RPMI8226 (cell line): ENCODE data around the gene SLC1A7.
A peak's percentile ranks its signal among the peaks of the same experiment; 100 is the strongest.
"Not testable (repeated sequence)": the region's sequence is repeated elsewhere in the genome, so short reads cannot be mapped to it uniquely, and the experiment has no call there.

Source experiments
- DNase-seq: peaks from one replicate; pipeline ENCODE4 v3.0.0-alpha.2; 2015

SLC1A7 gene

GRCh38 chr1:53142226-53142853, at the start of gene SLC1A7:
Gene SLC1A7 (minus strand): TSS chr1:53142638. CDS start chr1:53142449, 189 bp downstream.
- DNase-seq, result no peak

DNA sequence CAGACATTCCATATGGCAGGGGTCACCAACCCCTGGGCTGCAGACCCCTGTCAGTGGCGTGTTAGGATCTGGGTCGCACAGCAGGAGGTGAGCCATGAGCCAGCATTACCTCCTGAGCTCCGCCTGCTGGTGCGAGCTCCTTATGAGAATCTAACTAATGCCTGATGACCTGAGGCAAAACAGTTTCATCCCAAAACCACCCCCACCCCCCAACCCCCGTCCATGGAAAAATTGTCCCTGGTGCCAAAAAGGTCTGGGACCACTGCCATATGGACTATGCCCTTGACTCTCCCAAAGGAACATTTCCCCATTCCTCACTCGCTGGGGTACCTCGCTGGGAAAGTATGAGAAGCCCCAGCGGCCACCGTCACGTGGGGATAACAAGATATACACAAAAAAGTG, 47.8 kb upstream of the SLC1A7 start:
- DNase-seq, result no peak

GRCh38 chr1:53189061-53189460, 46.6 kb upstream of the SLC1A7 start:
- no peak for DNase-seq

GRCh38 chr1:53188099-53188498, 45.7 kb upstream of the SLC1A7 start:
- no peak for DNase-seq

GRCh38 chr1:53187401-53187800, 45.0 kb upstream of the SLC1A7 start:
- no peak for DNase-seq

- DNase-seq, result no peak
Measured at GRCh38 chr1:53186533-53186932, 44.1 kb upstream of the SLC1A7 start.

GRCh38 chr1:53185955-53186297, 43.5 kb upstream of the SLC1A7 start:
- not testable (repeated sequence) for DNase-seq

DNA sequence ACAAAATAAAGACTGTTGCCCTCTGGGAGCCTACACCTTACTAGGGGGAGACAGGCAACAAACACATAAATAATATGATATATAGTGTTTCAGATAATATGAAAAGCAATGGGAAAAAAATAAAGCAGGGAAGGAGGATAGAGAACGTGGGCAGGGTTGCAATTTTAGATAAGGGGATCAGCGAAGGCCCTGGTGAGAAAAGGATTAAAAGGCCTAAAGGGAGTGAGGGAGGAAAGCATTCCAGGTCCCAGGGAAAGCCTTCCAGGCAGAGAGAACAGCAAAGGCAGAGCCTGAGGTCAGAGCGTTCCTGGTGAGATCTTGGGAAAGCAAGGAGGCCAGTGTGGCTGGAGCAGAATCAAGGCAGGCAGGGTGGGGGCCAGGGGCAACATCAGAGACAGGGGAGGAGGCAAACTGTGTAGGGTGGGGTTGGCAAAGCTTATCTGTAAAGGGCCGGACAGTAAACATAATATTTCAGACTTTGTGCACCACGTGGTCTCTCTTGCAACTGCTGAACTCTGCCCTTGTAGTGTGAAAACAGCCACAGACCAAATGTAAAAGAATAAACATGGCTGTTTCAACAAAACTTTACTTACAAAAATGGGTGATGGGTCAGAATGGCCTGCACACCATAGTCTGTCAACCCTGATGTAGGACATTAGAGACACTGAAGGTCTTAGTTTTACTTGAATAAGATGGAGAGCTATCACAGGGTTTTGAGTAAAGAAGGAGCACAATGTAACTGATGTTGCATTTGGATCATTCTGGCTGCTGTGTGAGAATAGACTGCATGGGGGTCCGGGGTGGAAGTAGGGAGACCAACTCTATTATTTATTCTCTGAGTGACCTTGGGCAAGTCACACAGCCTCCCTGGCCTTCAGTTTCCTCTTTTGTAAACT, 40.9 kb upstream of the SLC1A7 start:
- DNase-seq, result no peak

DNA sequence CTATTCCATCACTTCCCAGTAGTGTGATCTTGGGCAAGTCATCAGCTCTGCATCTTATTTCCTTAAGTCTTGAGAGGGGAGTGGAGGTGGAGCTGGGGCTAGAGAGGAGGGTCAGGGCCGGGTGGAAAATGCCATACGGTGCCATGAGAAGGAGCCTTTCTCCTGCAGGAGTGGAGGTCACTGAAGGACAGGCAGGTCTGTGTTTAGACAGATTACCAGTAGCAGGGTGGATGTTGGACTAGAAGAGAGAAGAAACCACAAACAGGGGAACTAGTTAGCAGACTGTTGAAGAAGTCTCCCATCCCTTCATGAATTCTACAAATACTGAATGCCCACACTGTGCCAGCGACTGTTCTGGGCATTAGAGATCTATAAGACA, 40.3 kb upstream of the SLC1A7 start:
- DNase-seq, result no peak

DNA sequence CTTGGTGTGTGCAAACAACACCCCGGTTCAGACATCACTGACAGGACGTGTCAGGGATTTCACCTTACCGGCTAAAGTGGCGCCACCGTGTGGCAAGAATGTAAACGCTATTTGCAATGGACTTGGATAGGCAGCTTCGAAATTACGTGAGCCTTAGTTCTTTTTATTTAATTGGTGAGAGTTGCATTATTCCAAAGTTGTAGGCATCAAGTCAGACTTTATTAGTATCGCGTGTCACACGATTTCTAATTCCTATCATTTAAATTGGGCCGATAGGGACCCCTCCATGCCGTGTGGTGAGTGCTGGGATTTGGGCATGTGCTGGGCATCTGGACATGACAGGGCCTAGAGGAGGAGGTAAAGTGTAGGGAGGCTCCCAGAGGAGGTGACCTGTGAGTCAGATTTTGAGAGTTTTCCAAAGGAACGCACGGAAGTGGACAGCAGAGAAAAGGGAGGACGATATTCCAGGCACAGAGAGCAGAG, 39.7 kb upstream of the SLC1A7 start:
- DNase-seq, result peak; percentile 89

- no peak for DNase-seq
Measured at GRCh38 chr1:53180951-53181350, 38.5 kb upstream of the SLC1A7 start.

DNA sequence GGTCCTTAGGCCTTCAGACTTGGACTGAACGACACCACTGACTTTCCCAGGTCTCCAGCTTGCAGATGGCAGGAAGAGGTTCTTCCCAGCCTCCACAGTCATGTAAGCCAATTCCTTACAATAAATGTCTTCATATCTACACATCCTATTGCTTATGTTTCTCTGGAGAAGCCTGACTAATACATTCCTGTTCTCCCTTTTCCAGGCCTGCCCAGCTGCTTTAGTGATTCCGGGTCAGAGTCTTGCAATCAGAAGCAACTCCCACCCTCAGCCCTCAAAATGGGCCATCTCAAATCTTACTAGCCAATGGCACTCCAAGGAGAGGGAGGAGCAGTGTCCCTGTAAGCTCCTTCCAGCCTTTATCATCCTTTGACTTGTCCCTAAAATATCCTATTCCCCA, 37.8 kb upstream of the SLC1A7 start:
- DNase-seq, result no peak

GRCh38 chr1:53176452-53177208, 34.2 kb upstream of the SLC1A7 start:
- no peak for DNase-seq

GRCh38 chr1:53174971-53175913, 32.8 kb upstream of the SLC1A7 start:
- no peak for DNase-seq

- DNase-seq, result peak; percentile 49
Measured at GRCh38 chr1:53172426-53173128, 30.1 kb upstream of the SLC1A7 start.

DNA sequence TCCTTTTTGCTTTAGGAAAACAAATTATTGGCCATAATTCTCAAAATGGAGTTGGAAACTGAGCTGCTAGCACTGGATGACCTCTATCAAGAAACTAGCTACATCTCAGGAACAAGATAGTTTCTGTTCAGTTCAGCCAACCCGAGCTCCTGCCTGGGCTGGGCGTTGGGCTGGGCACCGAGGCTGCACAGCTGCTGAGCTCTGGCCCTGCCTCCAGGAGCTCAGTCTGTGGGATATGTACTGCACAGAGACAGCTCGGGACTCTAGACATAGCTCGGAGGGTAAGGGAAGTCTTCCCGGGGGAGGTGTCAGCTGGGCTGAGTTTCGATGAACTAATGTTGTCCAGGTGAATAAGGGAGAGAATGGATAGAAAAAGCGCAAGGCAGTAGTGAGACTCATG, 24.5 kb upstream of the SLC1A7 start:
- DNase-seq, result no peak

DNA sequence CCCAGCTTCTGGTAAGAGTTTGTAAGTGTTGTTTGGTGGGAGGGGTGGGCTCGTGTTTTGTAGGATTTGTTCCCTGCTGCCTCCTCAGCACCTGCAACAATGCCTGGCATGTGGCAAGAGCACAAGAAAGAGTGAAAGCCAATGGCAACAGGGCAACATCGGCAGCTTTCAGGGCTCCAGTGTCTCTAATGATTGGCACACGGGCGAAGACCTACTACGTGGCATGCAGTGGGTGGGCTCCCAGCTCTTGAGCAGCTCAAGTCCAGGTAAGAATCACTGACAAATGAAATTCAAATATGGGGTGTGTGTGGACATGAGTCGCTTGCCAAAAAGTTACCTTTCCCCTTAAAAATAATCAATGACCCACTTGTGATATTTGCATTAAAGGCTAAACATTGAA, 23.9 kb upstream of the SLC1A7 start:
- DNase-seq, result no peak

DNA sequence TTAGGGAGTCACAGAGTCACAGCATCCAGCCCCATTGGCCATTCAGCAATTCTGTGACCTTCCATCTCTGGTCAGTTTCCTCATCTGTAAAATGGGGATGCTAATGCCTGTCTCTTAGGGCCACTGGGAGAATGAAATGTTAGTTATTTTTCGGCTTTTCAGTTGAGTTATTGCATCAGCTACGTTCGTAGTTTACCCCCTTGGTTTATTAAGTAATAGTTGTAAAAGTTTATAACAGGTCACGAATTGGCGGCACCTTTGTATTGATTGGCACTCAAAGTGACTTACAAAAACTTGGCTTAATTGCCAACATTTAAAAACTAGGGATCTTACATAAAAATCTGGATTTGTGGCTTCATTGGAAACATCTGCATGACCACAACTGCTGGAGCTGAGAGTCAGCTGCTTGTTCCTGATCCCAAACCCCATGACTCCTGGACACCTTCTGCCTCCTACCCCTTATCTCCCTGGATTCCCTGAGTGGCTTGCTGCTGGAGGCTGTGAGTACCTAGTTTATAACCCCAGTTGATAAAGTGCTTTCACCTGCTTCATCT, 23.0 kb upstream of the SLC1A7 start:
- DNase-seq, result no peak

DNA sequence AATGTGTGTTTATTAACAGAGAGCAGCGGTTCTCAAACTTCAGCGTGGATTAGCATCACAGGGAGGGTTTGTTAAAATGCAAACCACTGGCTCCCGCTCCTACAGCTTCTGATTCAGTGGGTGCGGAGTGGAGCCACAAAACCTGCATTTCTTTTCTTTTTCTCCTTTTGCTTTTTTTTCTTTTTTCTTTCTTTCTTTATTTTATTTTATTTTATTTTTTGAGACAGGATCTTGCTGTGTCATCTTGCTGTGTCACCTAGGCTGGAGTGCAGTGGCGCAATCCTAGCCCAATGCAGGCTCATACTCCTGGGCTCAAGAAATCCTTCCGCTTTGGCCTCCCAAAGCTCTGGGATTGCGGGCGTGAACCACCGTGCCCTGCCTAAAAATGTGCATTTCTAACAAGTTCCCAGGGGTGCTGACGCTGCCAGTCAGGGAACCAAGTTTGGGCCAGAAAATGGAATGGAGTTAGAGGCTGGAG, 20.9 kb upstream of the SLC1A7 start:
- no peak for DNase-seq

DNA sequence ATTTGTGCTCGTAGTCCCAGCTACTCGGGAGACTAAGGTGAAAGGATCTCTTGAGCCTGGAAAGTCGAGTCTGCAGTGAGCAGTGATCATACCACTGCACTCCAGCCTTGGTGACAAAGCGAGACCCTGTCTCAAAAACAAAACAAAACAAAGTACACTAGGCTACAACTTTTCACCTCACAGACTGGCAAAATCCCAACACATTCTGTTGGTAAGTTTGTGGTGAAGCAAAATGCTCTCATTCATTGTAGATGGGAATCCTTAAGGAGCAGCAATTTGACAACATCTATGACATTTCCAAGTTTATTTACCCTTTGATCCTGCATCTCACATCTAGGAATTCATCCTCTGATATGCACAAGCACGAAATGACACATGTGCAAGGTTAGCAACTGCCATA, 20.2 kb upstream of the SLC1A7 start:
- DNase-seq, result no peak

- DNase-seq, result no peak
Measured at GRCh38 chr1:53160924-53161378, 18.5 kb upstream of the SLC1A7 start.
